Activated CD8-positive, alpha-beta memory T cell treated with anti-CD3 and anti-CD28 coated beads for 48 hours (primary cell): ENCODE data around the gene TRIM59.

Source experiments
- DNase-seq, 3 experiments: peaks; one replicate each; pipeline ENCODE4 v3.0.0-alpha.2; 2020; ENCODE audit warnings: low read depth in 2 of 3, low spot score in 2 of 3

TRIM59 gene

GRCh38 chr3:160403796-160404470 lies 45.7 kb downstream of the TRIM59 start:
- DNase-seq: no peak

GRCh38 chr3:160403028-160403545 lies 46.5 kb downstream of the TRIM59 start:
- no peak for DNase-seq

- no peak for DNase-seq
These were observed 47.2 kb downstream of the TRIM59 start for GRCh38 chr3:160402221-160403027.

- no peak for DNase-seq
These were observed 48.1 kb downstream of the TRIM59 start for GRCh38 chr3:160401291-160402095.

- peak in 1 of 3 experiments; percentile 9 for DNase-seq
These were observed 48.9 kb downstream of the TRIM59 start for GRCh38 chr3:160400702-160401150.

GRCh38 chr3:160400030-160400701 lies 49.4 kb downstream of the TRIM59 start:
- DNase-seq: peak in 2 of 3 experiments; percentile 16 to 36

GRCh38 chr3:160399125-160400029 lies 50.2 kb downstream of the TRIM59 start, which contains the start of the genes IFT80 and SMC4:
Gene IFT80, minus strand, starts transcription at chr3:160399225. Its CDS starts 14,625 bp downstream, at chr3:160384600.
Gene SMC4, plus strand, starts transcription at chr3:160399650. Its CDS starts 1,177 bp downstream, at chr3:160400827.
- DNase-seq: peak; percentile 72 to 87 (median 75)

GRCh38 chr3:160398820-160399124 lies 50.8 kb downstream of the TRIM59 start:
- no peak for DNase-seq

GRCh38 chr3:160395297-160395696 lies 54.3 kb downstream of the TRIM59 start:
- no peak for DNase-seq

- DNase-seq: no peak
These were observed 55.6 kb downstream of the TRIM59 start for GRCh38 chr3:160394009-160394392.

GRCh38 chr3:160393346-160394008 lies 56.1 kb downstream of the TRIM59 start:
- DNase-seq: no peak

GRCh38 chr3:160392798-160393197 lies 56.8 kb downstream of the TRIM59 start:
- no peak for DNase-seq

- no peak for DNase-seq
These were observed 58.9 kb downstream of the TRIM59 start for GRCh38 chr3:160390565-160391138.
